GM18526 (cell line): ENCODE data around the gene GJA1.

Experiments used
- POLR2A ChIP-seq: IDR thresholded peaks from 3 replicates; pipeline ENCODE4 v1.6.1; 2011; ENCODE audit not compliant: insufficient read length; ENCODE audit errors: extremely low read depth

Gene GJA1

DNA sequence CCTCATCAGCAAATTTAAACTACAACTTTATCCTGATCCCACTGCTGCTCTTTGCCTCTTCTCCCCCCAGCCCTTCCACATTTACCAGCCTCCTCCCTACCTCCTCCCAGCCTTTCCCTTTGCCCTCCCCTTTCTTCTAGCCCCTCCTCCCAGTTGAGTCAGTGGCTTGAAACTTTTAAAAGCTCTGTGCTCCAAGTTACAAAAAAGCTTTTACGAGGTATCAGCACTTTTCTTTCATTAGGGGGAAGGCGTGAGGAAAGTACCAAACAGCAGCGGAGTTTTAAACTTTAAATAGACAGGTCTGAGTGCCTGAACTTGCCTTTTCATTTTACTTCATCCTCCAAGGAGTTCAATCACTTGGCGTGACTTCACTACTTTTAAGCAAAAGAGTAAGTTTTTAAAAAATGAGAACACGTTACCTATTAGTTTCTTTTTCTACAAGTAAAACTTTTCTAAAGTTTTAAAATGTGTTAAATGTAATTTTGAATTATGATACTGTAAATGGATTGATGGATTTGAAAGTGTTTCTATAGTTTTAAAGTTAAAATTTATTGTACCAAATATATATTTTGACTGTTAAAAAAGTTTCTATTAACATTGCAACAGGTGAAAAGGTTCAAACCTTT is at the start of gene GJA1:
GJA1 (plus strand) TSS at position 203 of the 626 bp plus-strand sequence. CDS start 11,202 bp downstream, outside the sequence.
- no peak for TF ChIP-seq POLR2A

- TF ChIP-seq POLR2A, result no peak
Observed at GRCh38 chr6:121389419-121389818, 46.0 kb upstream of the GJA1 start.

DNA sequence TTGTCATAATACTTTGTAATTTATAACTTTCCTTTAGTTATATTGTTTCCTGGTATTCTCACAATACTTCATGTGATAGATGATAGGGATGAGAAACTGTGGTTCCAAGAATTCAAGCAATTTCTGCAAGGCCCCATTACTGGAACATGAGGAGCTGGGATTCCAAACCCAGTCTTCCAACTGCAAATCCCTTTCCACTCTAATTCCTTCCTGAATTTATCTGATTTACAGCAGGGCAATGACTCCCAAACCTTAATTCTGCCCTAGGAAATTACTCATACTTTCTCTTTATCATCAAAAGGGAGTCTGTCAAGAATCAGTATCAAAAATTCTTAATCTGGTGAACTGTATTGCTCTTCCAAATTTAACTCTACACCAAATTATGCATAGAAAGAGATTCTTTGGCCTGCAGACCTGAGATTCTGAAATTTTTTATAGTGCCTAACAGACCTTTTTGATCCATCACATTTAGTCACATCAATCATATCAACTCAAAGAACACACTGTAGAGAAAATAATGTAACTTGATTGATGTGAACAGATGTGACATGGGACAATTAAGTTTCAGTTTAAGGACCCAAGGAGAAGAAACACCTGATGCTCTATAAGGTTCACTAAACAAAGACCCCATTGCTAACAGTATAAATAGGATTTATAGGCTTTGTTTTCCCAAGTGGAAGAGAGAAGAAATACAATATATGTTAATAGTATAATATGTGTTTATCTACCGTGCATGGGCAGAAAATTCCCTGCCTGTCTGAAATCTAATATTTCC is 41.5 kb upstream of the GJA1 start:
- no peak for TF ChIP-seq POLR2A

GRCh38 chr6:121395736-121396135 is 39.7 kb upstream of the GJA1 start:
- no peak for TF ChIP-seq POLR2A

DNA sequence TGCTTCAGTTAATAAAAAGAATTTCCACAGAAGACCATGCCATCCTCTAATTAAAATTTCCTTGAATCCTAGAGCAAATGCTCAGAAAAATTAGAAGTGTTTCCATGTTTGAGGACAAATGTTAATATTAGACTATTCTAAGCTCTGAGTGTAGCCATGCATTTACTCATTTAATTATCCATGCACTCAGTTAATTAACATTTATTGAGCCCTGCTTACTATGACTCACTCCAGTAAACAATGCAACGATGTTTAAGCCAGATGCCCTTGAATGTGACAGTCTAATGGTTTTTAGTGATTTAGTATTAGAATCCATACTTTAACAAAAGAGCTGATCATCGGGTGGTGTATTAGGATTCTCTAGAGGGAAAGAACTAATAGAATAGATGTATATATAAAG is 37.3 kb upstream of the GJA1 start:
- TF ChIP-seq POLR2A, result no peak

- TF ChIP-seq POLR2A, result no peak
Observed at GRCh38 chr6:121399966-121400365, 35.5 kb upstream of the GJA1 start.

- TF ChIP-seq POLR2A, result no peak
Observed at GRCh38 chr6:121403964-121404363, 31.5 kb upstream of the GJA1 start.

GRCh38 chr6:121405306-121405705 is 30.1 kb upstream of the GJA1 start:
- no peak for TF ChIP-seq POLR2A

- TF ChIP-seq POLR2A, result no peak
Observed at GRCh38 chr6:121408321-121408720, 27.1 kb upstream of the GJA1 start.

- TF ChIP-seq POLR2A, result no peak
Observed at GRCh38 chr6:121413879-121414278, 21.6 kb upstream of the GJA1 start.

GRCh38 chr6:121418346-121418745 is 17.1 kb upstream of the GJA1 start:
- TF ChIP-seq POLR2A, result no peak

DNA sequence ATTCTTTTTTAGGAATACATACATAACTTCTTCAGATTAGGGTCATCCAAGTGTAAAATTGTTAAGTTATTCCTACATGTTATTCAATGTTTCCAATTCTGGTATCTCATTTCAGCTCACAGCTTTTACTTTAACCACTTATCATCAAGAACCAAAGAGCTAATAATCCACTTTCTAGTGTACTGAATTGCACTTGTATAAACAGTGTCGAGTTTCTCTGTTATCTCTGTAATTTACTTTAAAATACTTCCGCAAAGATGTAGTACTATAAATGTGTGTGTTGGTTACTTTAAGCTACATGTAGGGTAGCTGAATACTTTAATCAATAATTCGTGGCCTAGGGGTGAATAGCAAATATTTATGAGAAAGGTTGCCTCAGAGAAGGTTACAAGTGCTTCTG is 8.8 kb upstream of the GJA1 start:
- no peak for TF ChIP-seq POLR2A

GRCh38 chr6:121428872-121429756 is 6.3 kb upstream of the GJA1 start:
- TF ChIP-seq POLR2A, result no peak

DNA sequence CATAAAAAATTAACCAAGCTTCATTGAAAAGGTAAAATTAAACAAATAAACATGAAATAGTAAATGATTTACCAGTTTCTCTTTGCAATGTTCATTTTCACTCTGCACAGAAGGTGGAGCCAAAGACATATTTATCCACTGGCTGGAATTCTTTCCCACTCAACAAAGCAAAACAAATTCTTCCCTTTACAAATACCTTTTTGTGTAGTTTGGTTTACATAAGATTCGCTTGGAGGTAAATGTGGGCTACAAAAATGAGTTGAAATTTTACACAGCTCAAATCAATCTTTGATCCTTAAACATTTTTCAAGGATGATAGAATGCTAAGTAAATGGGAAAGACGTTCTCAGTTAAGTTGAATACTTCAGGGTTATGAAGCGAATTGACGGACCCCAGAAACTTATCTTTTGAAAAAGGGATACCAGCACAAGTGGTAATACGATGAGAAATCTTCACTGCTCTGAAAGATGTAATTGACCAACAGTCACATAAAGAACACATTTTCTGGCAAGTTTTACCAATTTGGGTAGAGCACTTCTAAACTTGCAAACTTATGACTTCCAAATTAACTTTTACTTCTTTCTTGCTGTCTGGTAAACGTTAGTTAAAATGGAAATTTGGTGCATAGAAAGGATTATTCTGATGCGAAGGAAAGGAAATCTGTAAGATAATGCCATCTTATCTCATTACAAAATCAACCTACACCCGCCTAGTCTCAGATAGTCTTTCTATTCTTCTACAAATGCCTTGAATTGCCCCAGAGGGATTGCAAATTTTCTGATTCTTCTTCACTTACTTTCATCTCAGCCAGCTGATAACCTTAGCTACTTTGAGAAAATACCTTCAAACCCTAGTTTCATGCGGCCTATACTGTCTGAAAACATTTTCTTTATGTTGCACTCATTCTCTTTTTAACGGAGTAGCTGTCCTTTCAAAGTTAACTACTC is 4.7 kb upstream of the GJA1 start:
- TF ChIP-seq POLR2A, result no peak
